Duodenal mucosa (tissue), 2 donors: ENCODE data around the gene FMNL2.

Experiments used
- H3K27ac ChIP-seq: one replicate; pipeline ENCODE4 v1.7.0; 2013; ENCODE audit warnings: low read depth, low read length
- H3K27me3 ChIP-seq, 2 donors: one replicate each; pipeline ENCODE4 v1.7.0; 2013; ENCODE audit warnings: low read length in 2 of 2, control low read depth in 1 of 2; ENCODE audit not compliant: insufficient read depth in 2 of 2, control insufficient read depth in 1 of 2
- H3K36me3 ChIP-seq, 2 donors: one replicate each; pipeline ENCODE4 v1.7.0; 2013; ENCODE audit warnings: low read length in 2 of 2, control low read depth in 1 of 2; ENCODE audit not compliant: insufficient read depth in 2 of 2, control insufficient read depth in 1 of 2
- H3K4me1 ChIP-seq, 2 donors: one replicate each; pipeline ENCODE4 v1.7.0; 2013; ENCODE audit warnings: low read length in 2 of 2, control low read depth in 1 of 2; ENCODE audit not compliant: insufficient read depth in 2 of 2, control insufficient read depth in 1 of 2
- H3K4me3 ChIP-seq, 2 donors: one replicate each; pipeline ENCODE4 v1.7.0; 2013; ENCODE audit warnings: low read length in 2 of 2, low read depth in 1 of 2
- H3K9ac ChIP-seq, 2 donors: one replicate each; pipeline ENCODE4 v1.7.0; 2013; ENCODE audit warnings: low read length in 2 of 2, low read depth in 1 of 2
- H3K9me3 ChIP-seq, 2 donors: one replicate each; pipeline ENCODE4 v1.7.0; 2013; ENCODE audit warnings: low read length in 2 of 2, control low read depth in 1 of 2; ENCODE audit not compliant: control insufficient read depth in 1 of 2

FMNL2 gene

GRCh38 chr2:152615177-152615576 is 280.2 kb downstream of the FMNL2 start:
- no peaks in the 10 kb centered on the region for H3K9me3 ChIP-seq
- H3K4me1 ChIP-seq = peaks cover 9 to 16% of the 10 kb centered on the region in 2 donors
- H3K9ac ChIP-seq = no peak overlapping the region
- no peak overlapping the region for H3K4me3 ChIP-seq
- H3K27ac ChIP-seq = no peak overlapping the region
- no peaks in the 10 kb centered on the region for H3K27me3 ChIP-seq
- peaks cover 3 to 18% of the 10 kb centered on the region in 2 donors for H3K36me3 ChIP-seq

GRCh38 chr2:152617456-152618192 is 282.6 kb downstream of the FMNL2 start:
- H3K4me3 ChIP-seq = no peak overlapping the region
- H3K9me3 ChIP-seq = no peaks in the 10 kb centered on the region
- peaks cover 8 to 18% of the 10 kb centered on the region in 2 donors for H3K36me3 ChIP-seq
- peaks cover 0 to 4% of the 10 kb centered on the region in 2 donors for H3K4me1 ChIP-seq
- H3K27ac ChIP-seq = no peak overlapping the region
- no peaks in the 10 kb centered on the region for H3K27me3 ChIP-seq
- no peak overlapping the region for H3K9ac ChIP-seq

GRCh38 chr2:152618193-152618564 is 283.2 kb downstream of the FMNL2 start:
- H3K9ac ChIP-seq = no peak overlapping the region
- peaks cover 8 to 18% of the 10 kb centered on the region in 2 donors for H3K36me3 ChIP-seq
- no peak overlapping the region for H3K27ac ChIP-seq
- H3K27me3 ChIP-seq = no peaks in the 10 kb centered on the region
- H3K9me3 ChIP-seq = no peaks in the 10 kb centered on the region
- no peaks in the 10 kb centered on the region for H3K4me1 ChIP-seq
- no peak overlapping the region for H3K4me3 ChIP-seq

- no peaks in the 10 kb centered on the region for H3K27me3 ChIP-seq
- peaks cover 8 to 18% of the 10 kb centered on the region in 2 donors for H3K36me3 ChIP-seq
- no peak overlapping the region for H3K27ac ChIP-seq
- H3K4me1 ChIP-seq = no peaks in the 10 kb centered on the region
- H3K9ac ChIP-seq = no peak overlapping the region
- no peak overlapping the region for H3K4me3 ChIP-seq
- no peaks in the 10 kb centered on the region for H3K9me3 ChIP-seq
Measured at GRCh38 chr2:152620208-152620607, 285.2 kb downstream of the FMNL2 start.

GRCh38 chr2:152620985-152621384 is 286.0 kb downstream of the FMNL2 start:
- Histone ChIP-seq H3K4me3 (no peak overlapping the region), H3K27me3 (no peaks in the 10 kb centered on the region), H3K9me3 (no peaks in the 10 kb centered on the region), H3K9ac (no peak overlapping the region), H3K36me3 (peaks cover 8 to 18% of the 10 kb centered on the region in 2 donors), H3K27ac (no peak overlapping the region), H3K4me1 (no peaks in the 10 kb centered on the region)

- peaks cover 6 to 15% of the 10 kb centered on the region in 2 donors for H3K36me3 ChIP-seq
- no peaks in the 10 kb centered on the region for H3K4me1 ChIP-seq
- H3K4me3 ChIP-seq = no peak overlapping the region
- no peak overlapping the region for H3K27ac ChIP-seq
- H3K27me3 ChIP-seq = no peaks in the 10 kb centered on the region
- H3K9me3 ChIP-seq = no peaks in the 10 kb centered on the region
- no peak overlapping the region for H3K9ac ChIP-seq
Measured at GRCh38 chr2:152622219-152622618, 287.2 kb downstream of the FMNL2 start.

- H3K27me3 ChIP-seq = no peaks in the 10 kb centered on the region
- H3K27ac ChIP-seq = no peak overlapping the region
- H3K4me1 ChIP-seq = no peaks in the 10 kb centered on the region
- peaks cover 6 to 8% of the 10 kb centered on the region in 2 donors for H3K36me3 ChIP-seq
- no peak overlapping the region for H3K4me3 ChIP-seq
- no peak overlapping the region for H3K9ac ChIP-seq
- no peaks in the 10 kb centered on the region for H3K9me3 ChIP-seq
Measured at GRCh38 chr2:152623076-152623740, 288.2 kb downstream of the FMNL2 start.

GRCh38 chr2:152623775-152624174 is 288.8 kb downstream of the FMNL2 start:
- H3K4me3 ChIP-seq = no peak overlapping the region
- peaks cover 6 to 8% of the 10 kb centered on the region in 2 donors for H3K36me3 ChIP-seq
- H3K27ac ChIP-seq = no peak overlapping the region
- no peak overlapping the region for H3K9ac ChIP-seq
- no peaks in the 10 kb centered on the region for H3K27me3 ChIP-seq
- H3K4me1 ChIP-seq = no peaks in the 10 kb centered on the region
- H3K9me3 ChIP-seq = no peaks in the 10 kb centered on the region

GRCh38 chr2:152624805-152625204 is 289.8 kb downstream of the FMNL2 start:
- no peak overlapping the region for H3K4me3 ChIP-seq
- no peaks in the 10 kb centered on the region for H3K9me3 ChIP-seq
- H3K36me3 ChIP-seq = peaks cover 2 to 6% of the 10 kb centered on the region in 2 donors
- no peaks in the 10 kb centered on the region for H3K27me3 ChIP-seq
- H3K4me1 ChIP-seq = no peaks in the 10 kb centered on the region
- H3K9ac ChIP-seq = no peak overlapping the region
- no peak overlapping the region for H3K27ac ChIP-seq

GRCh38 chr2:152626911-152627339 is 292.0 kb downstream of the FMNL2 start:
- Histone ChIP-seq H3K36me3 (peaks cover under 1 to 5% of the 10 kb centered on the region in 2 donors), H3K27me3 (no peaks in the 10 kb centered on the region), H3K4me3 (no peak overlapping the region), H3K9me3 (no peaks in the 10 kb centered on the region), H3K9ac (no peak overlapping the region), H3K27ac (no peak overlapping the region), H3K4me1 (no peaks in the 10 kb centered on the region)
